ENCODE results near the gene PAX2.
"Not testable (repeated sequence)": the region's sequence is repeated elsewhere in the genome, so short reads cannot be mapped to it uniquely, and the experiment has no call there.

The PAX2 gene

GRCh38 chr10:100744987-100745881, at the start of gene PAX2:
TSS of gene PAX2 (plus strand) at chr10:100745582. CDS start at chr10:100746261, 679 bp downstream.
- DNase-seq (ENCODE audit: low read depth, low spot score) = no peak

DNA sequence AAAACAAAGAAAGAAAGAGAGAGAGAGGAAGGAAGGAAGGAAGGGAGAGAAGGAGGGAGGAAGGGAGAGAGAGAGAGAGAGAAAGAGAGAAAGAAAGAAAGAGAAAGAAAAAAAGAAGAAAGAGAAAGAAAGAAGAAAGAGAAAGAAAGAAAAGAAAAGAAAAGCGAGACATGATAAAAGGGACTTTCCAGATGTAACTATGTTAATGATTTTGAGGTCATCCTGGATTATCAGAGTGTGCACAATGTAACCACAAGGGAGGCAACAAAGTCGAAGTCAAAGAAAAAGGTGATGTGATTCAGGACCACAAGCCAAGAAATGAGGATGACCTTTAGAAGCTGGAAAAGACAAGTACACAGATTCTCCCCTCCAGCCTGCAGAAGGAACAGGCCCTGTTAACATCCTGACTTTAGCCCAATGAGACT, 48.9 kb upstream of the PAX2 start:
- no peak for DNase-seq (ENCODE audit: low read depth, low spot score)

DNA sequence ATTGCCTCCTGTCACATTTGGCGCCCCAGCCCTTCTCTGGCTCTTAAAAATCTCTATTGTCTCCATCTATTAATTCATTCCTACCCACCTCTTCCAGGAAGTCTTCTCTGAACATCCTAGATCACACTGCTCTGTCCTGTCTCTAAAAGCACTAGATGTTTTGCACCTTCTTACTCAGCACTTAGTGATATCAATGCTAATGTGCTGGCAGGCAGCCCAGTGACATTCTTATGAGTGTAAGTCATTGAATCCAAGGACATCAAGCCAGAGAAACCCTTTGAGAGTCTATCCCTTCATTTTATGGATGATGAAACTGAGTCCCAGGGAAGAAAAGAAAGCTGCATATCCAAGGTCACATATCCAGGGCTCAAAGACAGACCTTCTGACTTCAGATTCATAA, 48.3 kb upstream of the PAX2 start:
- DNase-seq (ENCODE audit: low read depth, low spot score) = no peak

GRCh38 chr10:100697631-100698030, 47.8 kb upstream of the PAX2 start:
- DNase-seq (ENCODE audit: low read depth, low spot score) = no peak

- not testable (repeated sequence) for DNase-seq (ENCODE audit: low read depth, low spot score)
Observed at GRCh38 chr10:100701704-100702103, 43.7 kb upstream of the PAX2 start.

- no peak for DNase-seq (ENCODE audit: low read depth, low spot score)
Observed at GRCh38 chr10:100705139-100705538, 40.2 kb upstream of the PAX2 start.

- no peak for DNase-seq (ENCODE audit: low read depth, low spot score)
Observed at GRCh38 chr10:100707261-100707848, 38.0 kb upstream of the PAX2 start.

DNA sequence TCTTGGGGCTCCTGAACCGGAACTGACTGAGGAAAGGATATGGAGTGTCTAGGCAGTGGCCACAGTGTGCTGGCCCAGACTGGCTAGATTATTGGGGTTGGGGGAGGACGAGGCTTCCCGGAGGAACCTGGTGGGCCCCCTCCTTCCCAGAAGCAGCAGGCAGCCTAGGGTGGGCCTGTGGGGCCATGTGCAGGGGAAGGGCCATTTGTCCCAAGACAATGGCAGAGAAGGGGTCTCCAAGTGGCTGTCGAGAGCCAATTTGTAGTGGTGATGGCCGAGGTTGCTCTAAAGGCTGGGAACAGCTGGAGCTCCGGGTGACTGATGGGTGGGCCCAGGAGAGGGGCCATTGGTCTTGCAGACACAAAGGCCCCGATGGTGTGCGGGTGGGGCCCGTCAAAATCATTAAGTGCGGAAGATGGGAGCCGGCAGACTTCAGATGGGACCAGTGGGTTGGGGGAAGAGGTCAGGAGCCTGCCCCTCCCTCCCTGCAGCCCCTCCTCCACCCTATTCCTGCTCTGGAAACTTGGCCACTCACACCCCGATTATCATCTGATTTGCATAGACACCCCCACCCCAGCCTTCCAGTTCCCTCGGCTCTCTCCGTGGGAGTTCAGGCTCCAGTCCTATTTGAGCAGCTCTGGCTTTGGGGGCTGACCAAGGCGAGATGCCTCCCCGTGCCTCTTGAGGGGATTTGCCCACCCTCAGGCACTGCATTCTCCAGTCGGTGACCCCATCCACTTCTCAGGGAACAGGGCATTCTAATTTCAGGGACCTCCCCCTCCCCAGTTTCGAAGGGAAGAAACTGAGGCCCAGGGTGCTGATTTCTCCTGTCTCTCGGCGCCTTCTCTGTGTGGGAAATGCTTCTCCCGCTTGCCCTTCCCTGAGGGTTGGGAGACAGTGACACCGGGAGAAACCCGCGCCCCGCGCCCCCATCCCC, 36.0 kb upstream of the PAX2 start:
- no peak for DNase-seq (ENCODE audit: low read depth, low spot score)

GRCh38 chr10:100710151-100710871, 35.1 kb upstream of the PAX2 start:
- no peak for DNase-seq (ENCODE audit: low read depth, low spot score)

DNA sequence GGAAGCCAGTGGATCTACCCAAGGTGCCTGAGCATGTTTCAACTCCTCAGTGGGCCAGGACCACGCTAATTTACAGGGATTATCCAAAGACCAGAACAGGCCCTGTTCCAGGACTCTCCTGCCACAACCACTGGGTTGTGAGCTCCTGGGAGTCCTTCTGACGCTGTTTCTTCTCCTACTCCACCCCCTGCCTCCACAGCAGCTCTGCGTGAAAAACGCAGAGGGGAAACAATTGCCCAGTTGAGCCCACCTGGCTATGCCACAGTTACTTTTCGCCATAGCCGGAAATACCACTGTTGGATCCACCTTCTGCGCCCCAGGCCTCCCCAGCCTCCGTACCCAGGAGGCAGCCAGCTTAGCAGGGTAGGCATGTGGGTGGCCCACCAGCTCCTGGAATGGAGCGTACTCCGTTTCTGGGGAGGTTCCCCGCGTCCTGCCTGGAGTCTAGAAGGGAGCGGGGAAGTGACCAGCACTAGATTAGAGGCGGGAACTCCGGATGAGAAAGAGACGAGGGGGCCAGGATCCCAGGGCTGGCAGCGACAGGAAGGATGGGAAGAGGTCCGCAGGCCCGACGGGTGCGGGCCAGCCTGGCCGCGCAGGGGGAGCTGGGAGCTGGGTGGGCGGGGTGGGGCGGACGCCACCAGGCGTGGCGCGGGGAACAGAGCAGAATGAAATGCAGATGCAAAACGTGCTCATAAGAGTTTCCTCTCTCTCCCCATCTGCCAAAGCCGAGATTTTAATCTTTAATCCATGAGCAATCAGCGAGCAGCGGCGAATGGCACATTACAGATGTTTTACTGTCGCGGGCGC, 32.1 kb upstream of the PAX2 start:
- no peak for DNase-seq (ENCODE audit: low read depth, low spot score)

GRCh38 chr10:100713859-100714565, 31.4 kb upstream of the PAX2 start:
- no peak for DNase-seq (ENCODE audit: low read depth, low spot score)

DNA sequence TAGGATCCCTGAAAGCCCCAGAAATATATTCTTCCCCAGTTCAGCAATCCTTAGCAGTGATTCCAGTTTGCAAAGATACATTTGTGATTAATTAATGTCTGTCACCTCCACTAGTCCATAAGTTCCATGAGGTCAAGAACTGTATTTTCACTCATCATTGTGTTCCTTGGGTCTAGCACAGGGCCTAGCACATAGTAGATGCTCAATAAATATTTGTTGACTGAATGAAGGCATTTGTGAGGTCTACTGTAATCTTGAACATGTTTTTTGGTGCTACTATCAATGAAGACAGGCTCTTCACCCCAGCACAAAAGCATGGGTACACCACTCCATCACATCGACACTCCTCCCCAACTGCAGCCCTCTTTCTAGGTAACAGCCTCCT, 30.8 kb upstream of the PAX2 start:
- DNase-seq (ENCODE audit: low read depth, low spot score) = no peak

GRCh38 chr10:100715101-100715444, 30.3 kb upstream of the PAX2 start:
- no peak for DNase-seq (ENCODE audit: low read depth, low spot score)

- DNase-seq (ENCODE audit: low read depth, low spot score) = no peak
Observed at GRCh38 chr10:100715445-100716385, 29.7 kb upstream of the PAX2 start.

DNA sequence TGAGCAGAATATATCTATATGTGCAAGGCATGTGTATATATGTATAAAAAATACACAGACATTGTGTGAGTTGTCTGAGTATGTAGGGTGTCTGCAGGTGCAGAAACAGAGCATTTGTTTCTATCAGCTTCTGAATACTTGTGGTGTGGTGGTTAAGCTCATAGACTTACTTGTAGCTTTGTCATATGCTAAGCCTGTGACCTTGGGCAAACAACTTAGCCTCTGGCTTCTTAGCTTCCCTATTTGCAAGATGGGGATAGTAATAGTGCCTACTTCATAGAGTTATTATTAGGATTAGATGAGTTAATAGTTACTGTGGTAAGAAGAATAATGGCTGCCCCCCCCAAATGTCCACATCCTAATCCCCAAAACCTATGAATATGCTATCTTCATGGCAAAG, 28.2 kb upstream of the PAX2 start:
- no peak for DNase-seq (ENCODE audit: low read depth, low spot score)

DNA sequence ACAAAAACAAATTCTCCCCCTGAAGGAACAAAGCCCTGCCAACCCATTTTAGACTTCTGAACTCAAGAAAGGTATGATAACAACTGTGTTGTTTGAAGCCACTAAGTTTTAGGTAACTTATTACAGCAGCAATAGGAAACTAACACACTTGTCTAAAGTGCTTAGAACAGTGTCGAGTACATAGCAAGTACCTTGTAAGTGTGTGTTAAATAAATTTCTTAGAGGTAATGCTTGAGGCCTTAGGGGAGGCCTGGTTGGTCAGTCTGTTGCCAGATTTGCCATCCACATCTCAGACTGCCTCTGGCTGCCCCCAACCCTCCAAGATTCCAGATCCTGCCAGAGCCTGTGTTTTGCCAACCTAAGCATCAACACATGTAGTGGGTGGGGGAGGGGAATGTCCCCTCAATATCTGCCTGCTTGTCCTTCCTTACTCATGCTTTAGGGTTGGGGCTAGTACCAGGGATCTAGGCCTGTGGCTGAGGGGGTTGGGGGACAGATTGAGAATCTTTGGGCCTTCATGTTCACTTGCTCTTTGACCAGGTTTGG, 27.1 kb upstream of the PAX2 start:
- DNase-seq (ENCODE audit: low read depth, low spot score) = no peak

DNA sequence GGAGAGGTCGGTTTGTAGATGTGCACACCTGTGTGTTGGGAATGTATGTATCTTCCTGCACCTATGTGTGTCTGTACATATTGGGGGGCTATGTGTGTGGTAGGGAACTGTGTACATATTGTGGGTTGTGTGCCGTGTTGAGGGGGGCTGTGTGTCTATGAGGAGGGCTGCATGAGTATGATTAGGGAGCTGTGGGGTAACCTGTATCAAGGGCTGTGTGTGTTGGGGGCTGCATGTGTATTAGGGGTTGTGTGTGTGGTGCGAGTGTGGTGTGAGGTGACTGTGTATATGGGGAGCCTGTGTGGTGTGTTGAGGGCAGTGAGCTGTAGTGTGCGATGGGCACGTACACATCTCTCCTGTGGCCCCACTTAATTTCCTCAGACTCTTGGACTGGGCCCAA, 22.2 kb upstream of the PAX2 start:
- DNase-seq (ENCODE audit: low read depth, low spot score) = no peak

GRCh38 chr10:100723770-100724530, 21.4 kb upstream of the PAX2 start:
- DNase-seq (ENCODE audit: low read depth, low spot score) = no peak
